GM12872 (cell line): Measurements from ENCODE around the gene KIRREL3.

Source experiments
- TF ChIP-seq, protein P1 (sequence below): IDR thresholded peaks from 3 replicates; pipeline ENCODE4 v1.5.1; 2011; ENCODE audit warnings: low read depth, mild to moderate bottlenecking, low read length, moderate library complexity; ENCODE audit not compliant: insufficient read depth

Gene KIRREL3

DNA sequence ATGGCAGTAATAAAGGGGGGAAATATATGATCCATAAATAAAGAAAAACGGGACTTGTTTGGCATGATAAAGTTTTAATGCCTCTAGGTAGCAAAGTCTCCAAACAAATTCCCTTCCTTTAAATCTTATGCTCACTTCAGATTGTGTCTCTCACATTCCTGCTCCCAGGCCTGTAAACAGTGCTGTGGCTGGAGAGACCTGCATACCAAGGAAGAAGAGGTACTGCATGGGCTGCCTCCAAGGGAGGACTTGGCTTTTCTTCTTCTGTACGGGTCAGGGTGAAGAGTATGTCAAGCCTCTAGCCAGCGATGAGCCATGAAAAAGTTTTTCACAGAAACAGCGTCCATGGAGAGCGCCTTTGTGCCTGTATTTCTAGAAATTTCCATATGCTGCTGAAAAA, 161.8 kb downstream of the KIRREL3 start:
- TF ChIP-seq, protein P1, sequence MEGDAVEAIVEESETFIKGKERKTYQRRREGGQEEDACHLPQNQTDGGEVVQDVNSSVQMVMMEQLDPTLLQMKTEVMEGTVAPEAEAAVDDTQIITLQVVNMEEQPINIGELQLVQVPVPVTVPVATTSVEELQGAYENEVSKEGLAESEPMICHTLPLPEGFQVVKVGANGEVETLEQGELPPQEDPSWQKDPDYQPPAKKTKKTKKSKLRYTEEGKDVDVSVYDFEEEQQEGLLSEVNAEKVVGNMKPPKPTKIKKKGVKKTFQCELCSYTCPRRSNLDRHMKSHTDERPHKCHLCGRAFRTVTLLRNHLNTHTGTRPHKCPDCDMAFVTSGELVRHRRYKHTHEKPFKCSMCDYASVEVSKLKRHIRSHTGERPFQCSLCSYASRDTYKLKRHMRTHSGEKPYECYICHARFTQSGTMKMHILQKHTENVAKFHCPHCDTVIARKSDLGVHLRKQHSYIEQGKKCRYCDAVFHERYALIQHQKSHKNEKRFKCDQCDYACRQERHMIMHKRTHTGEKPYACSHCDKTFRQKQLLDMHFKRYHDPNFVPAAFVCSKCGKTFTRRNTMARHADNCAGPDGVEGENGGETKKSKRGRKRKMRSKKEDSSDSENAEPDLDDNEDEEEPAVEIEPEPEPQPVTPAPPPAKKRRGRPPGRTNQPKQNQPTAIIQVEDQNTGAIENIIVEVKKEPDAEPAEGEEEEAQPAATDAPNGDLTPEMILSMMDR = no peak

- TF ChIP-seq, protein P1 = no peak
Observed at GRCh38 chr11:126837581-126837980, 163.0 kb downstream of the KIRREL3 start.

GRCh38 chr11:126834573-126834972, 166.0 kb downstream of the KIRREL3 start:
- TF ChIP-seq, protein P1 = no peak

- TF ChIP-seq, protein P1 = no peak
Observed at GRCh38 chr11:126834149-126834548, 166.4 kb downstream of the KIRREL3 start.

DNA sequence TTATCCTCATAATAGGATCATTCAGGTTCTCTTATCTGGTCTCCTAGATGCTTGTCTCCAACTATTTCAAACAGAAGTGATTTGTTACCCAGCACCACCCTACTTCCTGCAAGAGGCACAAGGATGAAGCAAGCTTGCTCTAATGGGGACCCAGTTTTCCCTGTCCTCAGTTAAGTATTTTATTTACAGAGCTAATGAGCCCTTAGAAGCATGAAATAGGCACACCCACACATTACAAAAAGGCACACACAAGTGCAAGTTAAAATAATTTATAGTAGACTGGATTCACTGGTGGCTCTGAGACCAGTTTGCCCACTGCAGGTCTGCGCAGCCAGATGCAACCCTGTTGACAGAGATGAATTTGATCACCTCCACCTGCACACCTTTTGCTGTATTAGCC, 167.5 kb downstream of the KIRREL3 start:
- TF ChIP-seq, protein P1 = no peak

GRCh38 chr11:126832387-126832786, 168.2 kb downstream of the KIRREL3 start:
- TF ChIP-seq, protein P1 = no peak

DNA sequence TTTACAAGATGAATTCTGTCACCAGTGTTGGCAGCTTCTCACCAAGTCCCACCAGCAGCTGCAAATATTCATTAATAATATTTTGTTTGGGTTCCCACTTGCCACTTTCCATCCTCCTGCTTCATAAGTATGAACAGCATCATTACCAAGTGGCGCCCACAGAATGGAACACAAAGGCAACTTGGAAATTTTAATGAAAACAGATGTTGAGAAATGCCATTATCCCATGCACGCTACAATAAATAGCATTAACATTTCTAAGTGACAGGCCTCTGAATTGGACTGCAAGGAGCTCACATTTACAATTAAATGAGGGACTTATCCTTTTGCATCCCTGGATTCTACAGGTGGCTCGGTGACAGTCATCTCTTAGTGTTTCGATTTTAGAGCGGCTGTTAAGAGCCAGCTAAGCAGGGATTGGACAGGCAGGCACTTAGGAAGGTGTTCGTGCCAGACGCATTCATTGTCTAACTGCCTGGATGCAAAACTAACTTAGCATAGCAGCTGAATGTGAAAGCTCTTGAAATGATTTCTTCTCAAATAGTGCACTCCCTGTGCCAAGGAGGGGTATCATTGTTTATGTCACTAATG, 170.3 kb downstream of the KIRREL3 start:
- TF ChIP-seq, protein P1 = no peak
